SK-N-SH (cell line): ENCODE results near the gene LCE1C. TPM values are rescaled to one million over a fixed set of nuclear protein-coding genes. Genes with fewer than 3 reads are reported as not detected.

ENCODE experiments used
- CTCF ChIA-PET: fragments of 300-600, 350-600 bp; formaldehyde crosslinking; extraction: SDS; loops from one replicate; lab custom pipeline; 2021; lab: Yijun Ruan, JAX
- POLR2A ChIA-PET: fragments of 350-600 bp; sonication (Branson Sonifier 250); formaldehyde crosslinking; extraction: SDS; loops from one replicate; lab custom pipeline; 2020; ENCODE audit warnings: antibody characterized with exemption, inconsistent platforms; lab: Yijun Ruan, JAX
- DNase-seq: peaks from one replicate; pipeline ENCODE4 v3.0.0; 2012
- H2AFZ ChIP-seq: fragments of 200-600 bp; sonication (generic); 2 replicates; pipeline ENCODE4 v1.8.1; 2016; ENCODE audit warnings: antibody characterized with exemption, mild to moderate bottlenecking, low read depth
- H3F3A ChIP-seq: fragments of 200-600 bp; sonication (generic); replicated peaks from 2 replicates; pipeline ENCODE3; 2016; ENCODE audit warnings: antibody characterized with exemption, mild to moderate bottlenecking; ENCODE audit not compliant: insufficient read depth
- H3K27ac ChIP-seq, 2 experiments: fragments of 200-500 bp in 1 of 2; fragments of 200-600 bp in 1 of 2; sonication (Bioruptor generic) in 1 of 2; sonication (generic), shearing (Covaris generic) in 1 of 2; 2 replicates each; pipeline versions ENCODE4 v1.5.1 to v1.6.1; 2014 to 2016; ENCODE audit warnings: low read depth in 2 of 2, inconsistent platforms in 1 of 2, low read length in 1 of 2, mild to moderate bottlenecking in 1 of 2, mixed read lengths in 1 of 2
- H3K27me3 ChIP-seq: fragments of 200-600 bp; sonication (generic), shearing (Covaris generic); 2 replicates; pipeline ENCODE4 v1.6.1; 2016; ENCODE audit warnings: mixed run types; ENCODE audit not compliant: insufficient read depth
- H3K36me3 ChIP-seq, 2 experiments: fragments of 200-500 bp in 1 of 2; fragments of 200-600 bp in 1 of 2; sonication (Bioruptor generic) in 1 of 2; sonication (generic) in 1 of 2; replicated peaks in 1 of 2; 2 replicates each; pipeline versions ENCODE3 to v1.5.1; 2014 to 2016; ENCODE audit warnings: low read length in 1 of 2, mild to moderate bottlenecking in 1 of 2; ENCODE audit not compliant: insufficient read depth in 2 of 2, control insufficient read depth in 1 of 2
- H3K4me1 ChIP-seq, 2 experiments: fragments of 200-500 bp in 1 of 2; fragments of 200-600 bp in 1 of 2; sonication (Bioruptor generic) in 1 of 2; sonication (generic), shearing (Covaris generic) in 1 of 2; 2 replicates each; pipeline versions ENCODE4 v1.5.1 to v1.6.1; 2014 to 2016; ENCODE audit warnings: low read depth in 1 of 2, low read length in 1 of 2, mixed run types in 1 of 2; ENCODE audit not compliant: insufficient read depth in 2 of 2, control insufficient read depth in 1 of 2
- H3K4me2 ChIP-seq: fragments of 200-600 bp; sonication (generic), shearing (Covaris generic); 2 replicates; pipeline ENCODE4 v1.6.1; 2017; ENCODE audit warnings: mixed run types
- H3K4me3 ChIP-seq, 2 experiments: fragments of 200-500 bp in 1 of 2; fragments of 200-600 bp in 1 of 2; sonication (Bioruptor generic) in 1 of 2; sonication (generic), shearing (Covaris generic) in 1 of 2; 2 replicates each; pipeline versions ENCODE4 v1.5.1 to v1.8.1; 2014 to 2016; ENCODE audit warnings: low read depth in 2 of 2, inconsistent platforms in 1 of 2, low read length in 1 of 2, mild to moderate bottlenecking in 1 of 2, mixed read lengths in 1 of 2, moderate library complexity in 1 of 2
- H3K79me2 ChIP-seq: fragments of 200-600 bp; sonication (generic); 2 replicates; pipeline ENCODE4 v1.8.1; 2017; ENCODE audit warnings: mild to moderate bottlenecking; ENCODE audit not compliant: insufficient read depth
- H3K9ac ChIP-seq: fragments of 200-600 bp; sonication (generic); 2 replicates; pipeline ENCODE4 v1.6.1; 2017; ENCODE audit warnings: mixed run types
- H3K9me2 ChIP-seq: fragments of 200-600 bp; sonication (generic); 2 replicates; pipeline ENCODE4 v1.6.1; 2017; ENCODE audit warnings: mixed run types
- H3K9me3 ChIP-seq: fragments of 200-600 bp; sonication (generic); 2 replicates; pipeline ENCODE4 v1.6.1; 2017; ENCODE audit warnings: mixed run types, mild to moderate bottlenecking, moderate library complexity
- H4K20me1 ChIP-seq: fragments of 200-600 bp; sonication (generic); 2 replicates; pipeline ENCODE4 v1.6.1; 2017; ENCODE audit warnings: mild to moderate bottlenecking, mixed run types; ENCODE audit not compliant: insufficient read depth
- CHD2 ChIP-seq: fragments of 150-350 bp; IDR thresholded peaks from 2 replicates; pipeline ENCODE4 v1.6.1; 2018; ENCODE audit warnings: low read length; ENCODE audit not compliant: partially characterized antibody
- ELF1 ChIP-seq: IDR thresholded peaks from 2 replicates; pipeline ENCODE4 v1.4.0; 2012
- EP300 ChIP-seq, 2 experiments: IDR thresholded peaks; 2 replicates each; pipeline versions ENCODE4 v1.4.0 to v1.6.1; 2012; ENCODE audit warnings: borderline replicate concordance in 1 of 2, low read depth in 1 of 2, low read length in 1 of 2
- EZH2phosphoT487 ChIP-seq: fragments of 200-600 bp; sonication (generic); IDR thresholded peaks from 2 replicates; pipeline ENCODE4 v1.6.1; 2017; ENCODE audit warnings: low read depth, mixed run types, mild to moderate bottlenecking, antibody characterized with exemption, moderate library complexity, borderline replicate concordance
- FOSL2 ChIP-seq: IDR thresholded peaks from 2 replicates; pipeline ENCODE4 v1.4.0; 2012; ENCODE audit warnings: low read depth, mild to moderate bottlenecking, moderate library complexity, borderline replicate concordance
- FOXJ3 ChIP-seq: sonication (generic); formaldehyde crosslinking; IDR thresholded peaks from 2 replicates; pipeline ENCODE4 v1.5.1; 2020; ENCODE audit warnings: mild to moderate bottlenecking, missing genetic modification reagents
- GABPA ChIP-seq: IDR thresholded peaks from 2 replicates; pipeline ENCODE4 v1.4.0; 2012; ENCODE audit warnings: low read depth, mild to moderate bottlenecking
- GATA2 ChIP-seq: sonication (generic); formaldehyde crosslinking; IDR thresholded peaks from 2 replicates; pipeline ENCODE4 v1.5.0; 2020; ENCODE audit warnings: mild to moderate bottlenecking, missing genetic modification reagents
- JUND ChIP-seq: IDR thresholded peaks from 2 replicates; pipeline ENCODE4 v1.4.0; 2012
- MEF2A ChIP-seq: IDR thresholded peaks from 2 replicates; pipeline ENCODE4 v1.4.0; 2012; ENCODE audit warnings: low read depth, borderline replicate concordance
- MXI1 ChIP-seq: IDR thresholded peaks from 2 replicates; pipeline ENCODE4 v1.6.1; 2012; ENCODE audit warnings: mild to moderate bottlenecking, low read depth, low read length, improper control_type of control experiment
- NFIC ChIP-seq: IDR thresholded peaks from 2 replicates; pipeline ENCODE4 v1.4.0; 2012; ENCODE audit warnings: borderline replicate concordance
- RAD21 ChIP-seq: IDR thresholded peaks from 2 replicates; pipeline ENCODE4 v1.6.1; 2012; ENCODE audit warnings: mild to moderate bottlenecking, low read length
- RCOR1 ChIP-seq: fragments of 150-350 bp; IDR thresholded peaks from 2 replicates; pipeline ENCODE4 v1.6.1; 2017; ENCODE audit warnings: antibody characterized with exemption, low read length
- RFX5 ChIP-seq: IDR thresholded peaks from 2 replicates; pipeline ENCODE4 v1.6.1; 2012; ENCODE audit warnings: mild to moderate bottlenecking, improper control_type of control experiment, low read length
- RXRA ChIP-seq: IDR thresholded peaks from 2 replicates; pipeline ENCODE4 v1.4.0; 2012; ENCODE audit warnings: low read depth, mild to moderate bottlenecking, borderline replicate concordance
- SIN3A ChIP-seq: IDR thresholded peaks from 2 replicates; pipeline ENCODE4 v1.6.1; 2012; ENCODE audit warnings: low read depth, mild to moderate bottlenecking, low read length, moderate library complexity, borderline replicate concordance
- SMC3 ChIP-seq: IDR thresholded peaks from 2 replicates; pipeline ENCODE4 v1.6.1; 2012; ENCODE audit warnings: low read depth, low read length, improper control_type of control experiment
- TAF1 ChIP-seq: IDR thresholded peaks from 2 replicates; pipeline ENCODE4 v1.6.1; 2012; ENCODE audit warnings: low read depth, mild to moderate bottlenecking, low read length, moderate library complexity, borderline replicate concordance
- TCF12 ChIP-seq: IDR thresholded peaks from 2 replicates; pipeline ENCODE4 v1.4.0; 2012
- TEAD4 ChIP-seq: IDR thresholded peaks from 2 replicates; pipeline ENCODE4 v1.4.0; 2012; ENCODE audit warnings: mild to moderate bottlenecking, borderline replicate concordance; ENCODE audit not compliant: insufficient read depth
- YY1 ChIP-seq: IDR thresholded peaks from 2 replicates; pipeline ENCODE4 v1.4.0; 2012; ENCODE audit warnings: low read depth, mild to moderate bottlenecking
- WGBS: methylation state at CpG from one replicate; pipeline ENCODE4 v1.1.6; 2017; ENCODE audit warnings: low lambda C conversion rate; 5-methylcytosine and 5-hydroxymethylcytosine counted together
- polyA plus RNA-seq, 3 experiments: library from polyadenylated mRNA; depleted of rRNA; stranded (reverse); fragments of >200 nt; gene quantifications; 2 replicates each; pipeline ENCODE4 v1.2.3, GENCODE V29; 2012
- TF ChIP-seq, protein P1 (sequence below): IDR thresholded peaks from 2 replicates; pipeline ENCODE4; 2012
- TF ChIP-seq, protein P2 (sequence below): IDR thresholded peaks from 2 replicates; pipeline ENCODE4 v1.4.0; 2012; ENCODE audit warnings: low read depth
- TF ChIP-seq, protein P3 (sequence below): IDR thresholded peaks from 2 replicates; pipeline ENCODE4 v1.4.0; 2012; ENCODE audit warnings: low read depth, borderline replicate concordance

The LCE1C gene
- polyA plus RNA-seq, 1 of the 3 experiments (the other 2 are of a cell fraction): not detected

DNA sequence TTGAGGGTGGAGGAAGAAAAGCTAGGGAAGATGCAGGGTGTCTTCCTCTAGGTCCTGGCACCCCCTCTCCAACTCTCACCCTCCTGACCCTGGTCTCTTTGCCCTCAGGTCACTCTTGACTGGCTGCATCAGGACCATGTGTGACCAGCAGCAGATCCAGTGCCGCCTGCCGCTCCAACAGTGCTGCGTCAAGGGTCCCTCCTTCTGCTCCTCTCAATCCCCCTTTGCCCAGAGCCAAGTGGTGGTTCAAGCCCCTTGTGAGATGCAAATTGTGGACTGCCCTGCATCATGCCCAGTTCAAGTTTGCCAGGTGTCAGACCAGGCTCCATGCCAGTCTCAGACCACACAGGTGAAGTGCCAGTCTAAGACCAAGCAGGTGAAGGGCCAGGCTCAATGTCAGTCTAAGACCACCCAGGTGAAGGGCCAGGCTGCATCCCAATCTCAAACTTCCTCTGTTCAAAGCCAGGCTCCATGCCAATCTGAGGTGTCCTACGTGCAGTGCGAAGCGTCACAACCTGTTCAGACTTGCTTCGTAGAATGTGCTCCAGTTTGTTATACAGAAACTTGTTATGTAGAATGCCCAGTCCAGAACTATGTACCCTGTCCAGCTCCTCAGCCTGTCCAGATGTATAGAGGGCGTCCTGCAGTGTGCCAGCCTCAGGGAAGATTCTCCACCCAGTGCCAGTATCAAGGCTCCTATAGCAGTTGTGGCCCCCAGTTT is 46.8 kb downstream of the LCE1C start:
- Histone ChIP-seq H3K36me3 (no peaks in the 10 kb centered on the region), H2AFZ (no peak overlapping the region), H3K9me3 (no peaks in the 10 kb centered on the region), H3K4me3 (no peak overlapping the region), H3K27ac (no peak overlapping the region), H3F3A (no peaks in the 10 kb centered on the region), H3K4me2 (no peak overlapping the region), H3K4me1 (no peaks in the 10 kb centered on the region), H3K9ac (no peak overlapping the region), H3K9me2 (no peaks in the 10 kb centered on the region), H4K20me1 (no peaks in the 10 kb centered on the region), H3K27me3 (peaks cover 28% of the 10 kb centered on the region; the same call in 1 of the 2 replicates), H3K79me2 (no peaks in the 10 kb centered on the region)
- DNase-seq: no peak
- CTCF ChIA-PET: no interaction called here
- TF ChIP-seq JUND: no peak
- no peak for TF ChIP-seq FOSL2
- no peak for TF ChIP-seq MXI1
- no peak for TF ChIP-seq FOXJ3 (CRISPR knock-in tag)
- TF ChIP-seq YY1: no peak
- TF ChIP-seq RAD21: no peak
- no peak for TF ChIP-seq GATA2 (CRISPR knock-in tag)
- TF ChIP-seq, protein P1, sequence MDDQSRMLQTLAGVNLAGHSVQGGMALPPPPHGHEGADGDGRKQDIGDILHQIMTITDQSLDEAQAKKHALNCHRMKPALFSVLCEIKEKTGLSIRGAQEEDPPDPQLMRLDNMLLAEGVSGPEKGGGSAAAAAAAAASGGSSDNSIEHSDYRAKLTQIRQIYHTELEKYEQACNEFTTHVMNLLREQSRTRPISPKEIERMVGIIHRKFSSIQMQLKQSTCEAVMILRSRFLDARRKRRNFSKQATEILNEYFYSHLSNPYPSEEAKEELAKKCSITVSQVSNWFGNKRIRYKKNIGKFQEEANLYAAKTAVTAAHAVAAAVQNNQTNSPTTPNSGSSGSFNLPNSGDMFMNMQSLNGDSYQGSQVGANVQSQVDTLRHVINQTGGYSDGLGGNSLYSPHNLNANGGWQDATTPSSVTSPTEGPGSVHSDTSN: no peak
- TF ChIP-seq SMC3: no peak
- TF ChIP-seq EP300 (IDR thresholded peaks at IDR 0.05; ENCODE audit: borderline replicate concordance in 1 of 2, low read depth in 1 of 2, low read length in 1 of 2): no peak
- TF ChIP-seq GABPA: no peak
- TF ChIP-seq TAF1: no peak
- TF ChIP-seq, protein P2, sequence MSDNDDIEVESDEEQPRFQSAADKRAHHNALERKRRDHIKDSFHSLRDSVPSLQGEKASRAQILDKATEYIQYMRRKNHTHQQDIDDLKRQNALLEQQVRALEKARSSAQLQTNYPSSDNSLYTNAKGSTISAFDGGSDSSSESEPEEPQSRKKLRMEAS: no peak
- TF ChIP-seq, protein P3, sequence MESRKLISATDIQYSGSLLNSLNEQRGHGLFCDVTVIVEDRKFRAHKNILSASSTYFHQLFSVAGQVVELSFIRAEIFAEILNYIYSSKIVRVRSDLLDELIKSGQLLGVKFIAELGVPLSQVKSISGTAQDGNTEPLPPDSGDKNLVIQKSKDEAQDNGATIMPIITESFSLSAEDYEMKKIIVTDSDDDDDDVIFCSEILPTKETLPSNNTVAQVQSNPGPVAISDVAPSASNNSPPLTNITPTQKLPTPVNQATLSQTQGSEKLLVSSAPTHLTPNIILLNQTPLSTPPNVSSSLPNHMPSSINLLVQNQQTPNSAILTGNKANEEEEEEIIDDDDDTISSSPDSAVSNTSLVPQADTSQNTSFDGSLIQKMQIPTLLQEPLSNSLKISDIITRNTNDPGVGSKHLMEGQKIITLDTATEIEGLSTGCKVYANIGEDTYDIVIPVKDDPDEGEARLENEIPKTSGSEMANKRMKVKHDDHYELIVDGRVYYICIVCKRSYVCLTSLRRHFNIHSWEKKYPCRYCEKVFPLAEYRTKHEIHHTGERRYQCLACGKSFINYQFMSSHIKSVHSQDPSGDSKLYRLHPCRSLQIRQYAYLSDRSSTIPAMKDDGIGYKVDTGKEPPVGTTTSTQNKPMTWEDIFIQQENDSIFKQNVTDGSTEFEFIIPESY: no peak
- no peak for TF ChIP-seq RXRA
- 4% methylated on average over 5 of the region's 8 CpGs for WGBS
- POLR2A ChIA-PET: no interaction called here

DNA sequence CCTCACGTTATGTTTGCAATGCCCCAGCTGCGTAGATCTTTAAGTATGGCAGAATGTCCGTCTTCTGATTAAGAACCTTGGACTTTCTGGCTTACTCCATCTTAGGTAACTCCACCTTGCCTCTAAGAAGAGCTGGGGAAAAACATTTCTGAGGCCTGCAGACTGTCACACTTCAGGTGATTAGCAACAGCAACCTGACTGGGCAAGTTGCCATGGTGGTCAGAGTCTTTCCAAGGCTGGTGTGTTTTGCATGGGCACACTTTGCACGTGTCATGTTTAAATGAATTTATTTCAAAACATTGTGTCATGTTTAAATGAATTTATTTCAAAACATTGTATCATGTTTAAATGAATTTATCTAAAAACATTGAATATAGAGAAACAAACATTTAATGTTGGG is 47.8 kb downstream of the LCE1C start:
- DNase-seq: no peak
- ChIA-PET POLR2A (no interaction called here), CTCF (interaction anchor here (1.1 kb wide), 1 partner anchor 14 kb away, joined by 4 read pairs; no protein-coding TSS in a partner anchor)
- Histone ChIP-seq H3K4me3 (no peak overlapping the region), H2AFZ (no peak overlapping the region), H3K27ac (no peak overlapping the region), H3K4me1 (no peaks in the 10 kb centered on the region), H4K20me1 (no peaks in the 10 kb centered on the region), H3K36me3 (no peaks in the 10 kb centered on the region), H3K4me2 (no peak overlapping the region), H3K27me3 (peaks cover 28% of the 10 kb centered on the region; the same call in 1 of the 2 replicates), H3K79me2 (no peaks in the 10 kb centered on the region), H3K9ac (no peak overlapping the region), H3F3A (no peaks in the 10 kb centered on the region), H3K9me3 (no peaks in the 10 kb centered on the region), H3K9me2 (no peaks in the 10 kb centered on the region)
- WGBS: 0% methylated on average over 4 of the region's 4 CpGs
- TF ChIP-seq ELF1 (no peak), RFX5 (no peak), CHD2 (no peak), SMC3 (no peak), MEF2A (no peak), RXRA (no peak), EZH2phosphoT487 (no peak), NFIC (no peak), RCOR1 (no peak), TCF12 (no peak), SIN3A (no peak), TEAD4 (no peak), MXI1 (no peak)
- TF ChIP-seq, protein P1: no peak
